ENCODE results near the gene ACAA1. TPM values are rescaled to one million over a fixed set of nuclear protein-coding genes. Genes with fewer than 3 reads are reported as not detected.

ACAA1 gene
- total and polyA plus RNA-seq, 2 experiments from 2014 or later = 141 to 250 TPM

GRCh38 chr3:38148311-38148882, 11.5 kb upstream of the ACAA1 start:
- Histone ChIP-seq H3K27ac (no peak overlapping the region), H2AFZ (no peak overlapping the region), H3K9me3 (ENCODE audit: low read depth) (no peaks in the 10 kb centered on the region), H3K36me3 (replicated peaks; ENCODE audit: insufficient read depth, low read depth) (no peaks in the 10 kb centered on the region), H3K79me2 (no peaks in the 10 kb centered on the region), H3K4me1 (ENCODE audit: insufficient read depth) (no peaks in the 10 kb centered on the region), H4K20me1 (ENCODE audit: insufficient read depth, poor library complexity, severe bottlenecking) (no peaks in the 10 kb centered on the region), H3K4me3 (no peak overlapping the region), H3K4me2 (no peak overlapping the region), H3K9me2 (replicated peaks; ENCODE audit: insufficient read depth) (no peaks in the 10 kb centered on the region), H3K27me3 (no peaks in the 10 kb centered on the region)
- WGBS (ENCODE audit: low lambda C conversion rate, missing lambda C conversion rate) = 88% methylated on average over 5 of the region's 5 CpGs
- DNase-seq (ENCODE audit: low spot score) = no peak
- TF ChIP-seq EZH2phosphoT487 (IDR thresholded peaks at IDR 0.05; ENCODE audit: low read depth, severe bottlenecking, unreplicated experiment) (no peak), EZH2 (IDR thresholded peaks at IDR 0.05; ENCODE audit: borderline replicate concordance) (no peak)
- TF ChIP-seq, protein P1, sequence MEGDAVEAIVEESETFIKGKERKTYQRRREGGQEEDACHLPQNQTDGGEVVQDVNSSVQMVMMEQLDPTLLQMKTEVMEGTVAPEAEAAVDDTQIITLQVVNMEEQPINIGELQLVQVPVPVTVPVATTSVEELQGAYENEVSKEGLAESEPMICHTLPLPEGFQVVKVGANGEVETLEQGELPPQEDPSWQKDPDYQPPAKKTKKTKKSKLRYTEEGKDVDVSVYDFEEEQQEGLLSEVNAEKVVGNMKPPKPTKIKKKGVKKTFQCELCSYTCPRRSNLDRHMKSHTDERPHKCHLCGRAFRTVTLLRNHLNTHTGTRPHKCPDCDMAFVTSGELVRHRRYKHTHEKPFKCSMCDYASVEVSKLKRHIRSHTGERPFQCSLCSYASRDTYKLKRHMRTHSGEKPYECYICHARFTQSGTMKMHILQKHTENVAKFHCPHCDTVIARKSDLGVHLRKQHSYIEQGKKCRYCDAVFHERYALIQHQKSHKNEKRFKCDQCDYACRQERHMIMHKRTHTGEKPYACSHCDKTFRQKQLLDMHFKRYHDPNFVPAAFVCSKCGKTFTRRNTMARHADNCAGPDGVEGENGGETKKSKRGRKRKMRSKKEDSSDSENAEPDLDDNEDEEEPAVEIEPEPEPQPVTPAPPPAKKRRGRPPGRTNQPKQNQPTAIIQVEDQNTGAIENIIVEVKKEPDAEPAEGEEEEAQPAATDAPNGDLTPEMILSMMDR (IDR thresholded peaks at IDR 0.05; ENCODE audit: poor library complexity) = no peak

- H3K4me2 ChIP-seq = no peak overlapping the region
- WGBS (ENCODE audit: low lambda C conversion rate, missing lambda C conversion rate) = 96% methylated on average over 3 of the region's 3 CpGs
- H3K79me2 ChIP-seq = no peaks in the 10 kb centered on the region
- H3K4me1 ChIP-seq (ENCODE audit: insufficient read depth) = no peaks in the 10 kb centered on the region
- H3K27ac ChIP-seq = no peak overlapping the region
- TF ChIP-seq EZH2phosphoT487 (IDR thresholded peaks at IDR 0.05; ENCODE audit: low read depth, severe bottlenecking, unreplicated experiment) = no peak
- TF ChIP-seq, protein P1 (IDR thresholded peaks at IDR 0.05; ENCODE audit: poor library complexity) = no peak
- no peak for TF ChIP-seq EZH2 (IDR thresholded peaks at IDR 0.05; ENCODE audit: borderline replicate concordance)
- no peaks in the 10 kb centered on the region for H4K20me1 ChIP-seq (ENCODE audit: insufficient read depth, poor library complexity, severe bottlenecking)
- no peak overlapping the region for H2AFZ ChIP-seq
- no peak for DNase-seq (ENCODE audit: low spot score)
- H3K9me2 ChIP-seq (replicated peaks; ENCODE audit: insufficient read depth) = no peaks in the 10 kb centered on the region
- H3K27me3 ChIP-seq = no peaks in the 10 kb centered on the region
- H3K4me3 ChIP-seq = no peak overlapping the region
- no peaks in the 10 kb centered on the region for H3K36me3 ChIP-seq (replicated peaks; ENCODE audit: insufficient read depth, low read depth)
- no peaks in the 10 kb centered on the region for H3K9me3 ChIP-seq (ENCODE audit: low read depth)
These were observed 10.5 kb upstream of the ACAA1 start for GRCh38 chr3:38147421-38147820.

DNA sequence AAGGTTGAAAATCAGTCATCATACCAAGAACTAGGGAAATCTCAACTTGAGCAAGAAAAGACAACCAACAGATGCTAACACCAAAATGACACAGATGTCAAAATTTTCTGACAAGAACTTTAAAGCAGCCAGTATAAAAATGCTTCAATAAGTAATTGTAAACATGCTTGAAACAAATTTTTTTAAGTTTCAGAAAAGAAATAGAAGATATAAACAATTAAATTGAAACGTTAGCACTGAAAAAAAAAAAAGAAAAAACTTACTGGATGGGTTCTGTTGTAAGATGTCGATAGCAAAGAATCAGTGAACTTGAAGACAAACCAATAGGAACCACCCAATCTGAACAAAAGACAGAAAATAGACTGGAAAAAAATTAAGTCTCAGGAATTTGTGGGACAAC, 9.6 kb upstream of the ACAA1 start:
- H3K79me2 ChIP-seq = no peaks in the 10 kb centered on the region
- H3K4me2 ChIP-seq = no peak overlapping the region
- H4K20me1 ChIP-seq (ENCODE audit: insufficient read depth, poor library complexity, severe bottlenecking) = no peaks in the 10 kb centered on the region
- H3K9me2 ChIP-seq (replicated peaks; ENCODE audit: insufficient read depth) = no peaks in the 10 kb centered on the region
- H3K4me1 ChIP-seq (ENCODE audit: insufficient read depth) = no peaks in the 10 kb centered on the region
- WGBS (ENCODE audit: low lambda C conversion rate, missing lambda C conversion rate) = 84% methylated on average over 2 of the region's 2 CpGs
- H3K36me3 ChIP-seq (replicated peaks; ENCODE audit: insufficient read depth, low read depth) = no peaks in the 10 kb centered on the region
- no peak overlapping the region for H3K4me3 ChIP-seq
- H3K27me3 ChIP-seq = no peaks in the 10 kb centered on the region
- no peak overlapping the region for H3K27ac ChIP-seq
- no peak for TF ChIP-seq EZH2 (IDR thresholded peaks at IDR 0.05; ENCODE audit: borderline replicate concordance)
- no peak for TF ChIP-seq EZH2phosphoT487 (IDR thresholded peaks at IDR 0.05; ENCODE audit: low read depth, severe bottlenecking, unreplicated experiment)
- TF ChIP-seq, protein P1 (IDR thresholded peaks at IDR 0.05; ENCODE audit: poor library complexity) = no peak
- H2AFZ ChIP-seq = no peak overlapping the region
- H3K9me3 ChIP-seq (ENCODE audit: low read depth) = no peaks in the 10 kb centered on the region
- no peak for DNase-seq (ENCODE audit: low spot score)
